Iris pigment epithelial cell (primary cell): ENCODE results near the gene LINGO3.

ENCODE experiments used
- DNase-seq: peaks from one replicate; pipeline ENCODE4 v3.0.0-alpha.2; 2011; ENCODE audit warnings: low read depth

LINGO3 gene

DNA sequence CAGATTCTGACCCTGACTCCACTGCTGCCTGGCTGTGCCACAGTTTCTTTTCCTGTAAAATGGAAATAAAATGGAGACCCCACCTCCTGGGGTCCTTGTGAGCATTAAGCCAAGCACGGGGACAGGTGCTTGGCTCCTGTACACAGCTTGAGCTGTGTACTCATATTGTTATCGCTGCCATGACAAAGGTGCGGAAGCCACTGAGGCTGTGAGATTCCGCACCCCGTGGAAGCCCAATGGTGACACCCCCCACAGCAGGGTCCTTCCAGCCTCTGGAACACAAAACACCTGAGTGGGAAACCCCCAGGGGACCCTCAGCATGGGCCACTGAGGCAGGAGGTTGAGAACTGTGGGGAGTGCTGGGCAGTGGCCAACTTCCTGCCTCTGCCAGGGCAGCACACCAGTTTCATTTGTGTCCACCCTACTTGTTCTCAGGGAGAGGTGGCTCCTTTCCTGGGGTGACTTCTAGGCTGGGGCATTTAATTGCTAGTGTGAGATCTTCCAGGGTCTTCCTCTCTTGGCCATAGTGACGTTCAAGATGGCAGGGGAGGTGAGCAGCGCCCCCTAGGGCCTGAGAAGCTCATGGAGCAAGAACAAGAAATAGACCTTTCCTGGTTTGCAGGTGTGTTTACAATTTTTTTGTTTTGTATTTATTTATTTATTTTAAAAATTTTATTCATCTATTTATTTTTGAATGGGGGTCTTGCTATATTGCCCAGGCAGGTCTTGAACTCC, 46.3 kb downstream of the LINGO3 start:
- no peak for DNase-seq

GRCh38 chr19:2260341-2260805, 47.6 kb downstream of the LINGO3 start:
- no peak for DNase-seq

GRCh38 chr19:2259336-2259735, 48.6 kb downstream of the LINGO3 start:
- no peak for DNase-seq
